NCI-H1417 (cell line): ENCODE data around the gene AKAP6.
A peak's percentile ranks its signal among the peaks of the same experiment; 100 is the strongest.

Experiments used
- DNase-seq, 3 experiments: peaks; one replicate each; lab custom pipeline; 2025; lab: John Stamatoyannopoulos, UW

The AKAP6 gene

DNA sequence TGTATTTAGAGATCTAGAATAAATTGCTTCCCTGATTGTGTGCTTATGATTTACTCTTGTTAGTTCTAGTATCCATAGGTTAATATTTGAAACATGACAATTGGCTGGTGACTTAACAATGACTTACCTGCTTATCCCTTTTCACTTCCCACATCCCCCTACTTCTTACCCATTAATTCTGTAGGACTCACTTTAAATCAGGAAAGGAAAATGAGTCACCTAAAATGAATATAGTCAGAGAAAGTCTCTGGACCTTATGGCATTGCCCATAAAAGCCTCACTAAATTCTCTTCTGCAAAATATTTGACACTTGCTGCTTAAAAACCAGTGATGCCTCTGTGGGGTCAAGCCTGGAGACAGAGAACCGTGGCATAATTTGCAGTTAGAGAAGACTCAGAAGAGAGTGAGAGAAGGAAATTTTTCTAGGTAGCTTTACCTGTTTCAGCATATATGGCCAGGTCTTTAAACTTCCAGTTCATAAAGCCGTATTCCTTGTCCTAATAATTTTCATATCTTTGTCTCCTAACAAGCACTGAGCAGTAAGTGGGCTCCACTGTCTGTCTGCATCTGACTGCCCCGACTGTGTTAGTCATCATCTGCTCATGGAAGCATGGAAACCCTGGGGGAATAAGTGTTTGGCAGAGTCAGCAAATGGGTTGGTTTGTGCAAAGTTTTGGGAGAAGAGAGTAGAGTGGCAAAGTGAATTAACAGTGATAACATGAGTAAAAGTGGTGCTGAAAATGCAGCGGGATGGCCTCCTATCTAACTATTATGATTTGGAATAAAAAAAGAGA is 294.4 kb downstream of the AKAP6 start:
- DNase-seq: no peak

GRCh38 chr14:32625211-32625610 is 296.1 kb downstream of the AKAP6 start:
- peak in 2 of 3 experiments; percentile 21 to 35 for DNase-seq

GRCh38 chr14:32627545-32628298 is 298.6 kb downstream of the AKAP6 start:
- peak in 2 of 3 experiments; percentile 15 to 76 for DNase-seq

DNA sequence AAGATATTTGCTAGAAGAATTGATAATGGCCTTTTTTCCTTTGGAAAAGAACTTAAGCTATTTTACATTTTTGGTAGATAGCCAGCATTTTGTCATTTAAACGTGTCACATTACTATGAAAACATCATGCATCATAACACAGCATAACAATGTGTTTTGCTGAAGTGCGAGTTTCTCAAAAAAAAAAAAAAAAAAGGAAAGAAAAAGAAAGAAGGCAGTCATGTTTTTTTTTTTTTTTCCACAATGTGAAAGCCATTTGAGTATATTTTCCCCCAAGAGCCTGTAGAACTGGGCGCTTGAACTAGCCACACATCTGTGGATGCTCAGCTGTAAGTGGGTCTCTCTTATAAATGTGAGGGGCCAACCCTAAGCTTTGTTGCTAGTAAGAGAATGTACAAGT is 300.1 kb downstream of the AKAP6 start:
- no peak for DNase-seq

GRCh38 chr14:32630701-32631100 is 301.6 kb downstream of the AKAP6 start:
- no peak for DNase-seq

DNA sequence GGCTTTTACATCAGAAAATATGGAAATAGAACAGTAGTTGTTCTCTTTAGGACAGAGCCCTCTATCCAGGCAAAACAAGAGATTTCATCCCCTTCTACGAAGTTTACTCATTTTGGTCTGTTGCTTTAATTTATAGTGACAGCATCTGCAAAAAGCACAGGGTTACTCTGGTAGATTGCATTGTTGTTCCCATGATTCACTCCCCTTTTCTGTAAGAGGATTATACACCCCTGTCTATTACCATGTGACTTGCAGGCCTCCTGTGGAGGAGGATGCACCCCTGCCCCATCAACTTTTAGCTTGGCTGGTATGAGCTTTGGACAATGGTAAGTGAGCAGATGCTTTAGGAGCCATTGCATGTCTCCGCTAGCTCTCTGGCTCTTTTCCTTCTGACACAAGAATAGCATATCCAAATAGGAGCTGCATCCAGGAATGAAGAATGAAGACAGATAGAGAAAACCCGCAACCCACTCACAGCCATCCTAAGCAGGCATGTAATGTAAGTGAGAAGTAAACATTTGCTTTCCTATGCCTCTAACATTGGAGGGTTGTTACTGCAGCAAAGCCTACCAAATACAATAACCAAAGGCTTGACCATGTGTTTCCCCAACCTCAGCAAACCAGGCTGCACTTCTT is 304.2 kb downstream of the AKAP6 start:
- no peak for DNase-seq

GRCh38 chr14:32633930-32634329 is 304.8 kb downstream of the AKAP6 start:
- DNase-seq: no peak

DNA sequence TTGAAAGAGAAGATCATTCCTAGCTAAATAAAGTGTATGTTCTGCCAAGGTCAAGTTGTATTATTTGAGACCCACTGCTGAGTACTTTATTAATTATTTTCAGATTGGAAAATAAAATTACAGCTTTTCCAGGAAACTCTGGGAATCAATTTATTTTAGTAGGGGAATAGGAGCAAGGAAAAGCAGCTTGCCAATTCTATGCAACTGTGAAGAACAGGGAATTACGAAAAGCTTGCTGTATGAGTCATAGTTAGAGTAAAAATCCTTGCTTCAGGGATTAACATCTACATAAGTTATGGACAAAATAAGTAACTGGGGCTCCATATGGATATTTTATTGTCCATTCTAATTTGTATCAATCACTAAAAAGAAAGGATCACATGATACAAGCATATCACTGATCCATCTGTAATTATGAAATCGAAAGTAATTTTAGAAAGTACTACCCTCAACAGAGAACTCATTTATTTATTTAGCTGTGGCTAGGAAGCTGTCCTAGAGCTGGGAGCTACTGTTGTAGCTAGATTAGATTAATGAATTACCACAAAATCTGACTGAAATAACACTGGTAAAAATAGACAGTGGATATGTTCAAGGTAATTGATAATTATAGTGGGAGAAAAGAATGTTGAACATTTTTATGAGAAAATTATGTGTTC is 306.1 kb downstream of the AKAP6 start:
- DNase-seq: no peak

DNA sequence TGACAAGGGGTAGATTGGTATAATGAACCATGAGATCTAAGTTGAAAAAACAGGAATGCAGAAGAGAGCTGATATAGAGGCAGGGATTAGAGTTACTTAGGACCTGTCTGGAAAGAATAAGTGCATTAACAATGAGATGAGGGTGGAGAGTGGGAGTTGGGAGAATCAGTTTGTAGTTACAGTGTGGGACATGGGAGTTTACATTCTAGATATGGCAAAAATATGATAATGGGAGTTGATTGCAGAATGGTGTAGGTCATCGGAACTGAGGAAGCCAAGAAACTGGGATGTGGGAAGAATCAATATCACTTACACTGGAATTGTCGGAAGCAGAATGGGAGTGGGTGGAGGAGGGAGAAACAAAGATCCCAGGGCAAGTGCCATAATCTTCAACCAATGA is 308.5 kb downstream of the AKAP6 start:
- DNase-seq: no peak

DNA sequence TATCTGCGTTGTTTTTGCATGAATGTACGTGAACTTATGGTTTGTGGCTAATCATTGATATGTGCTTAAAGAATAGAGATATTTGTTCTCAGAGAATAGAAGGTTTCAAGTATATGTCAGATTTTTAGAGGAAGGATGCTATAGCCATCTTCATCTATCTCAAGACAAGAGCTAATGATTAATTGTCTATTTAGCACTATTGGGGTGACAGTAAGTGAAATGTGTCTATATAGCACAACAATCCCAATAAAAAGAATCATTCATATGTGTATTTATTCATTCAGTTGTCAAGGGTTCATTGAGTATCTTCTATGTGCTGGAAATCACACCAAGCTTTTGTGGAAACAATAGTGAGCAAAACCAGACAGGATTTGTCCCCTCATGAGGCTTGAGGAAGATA is 310.1 kb downstream of the AKAP6 start:
- no peak for DNase-seq

- DNase-seq: no peak
Observed at GRCh38 chr14:32645551-32645950, 316.5 kb downstream of the AKAP6 start.

- DNase-seq: peak in 1 of 3 experiments; percentile 19
Observed at GRCh38 chr14:32648434-32648833, 319.3 kb downstream of the AKAP6 start.

GRCh38 chr14:32650030-32650429 is 320.9 kb downstream of the AKAP6 start:
- no peak for DNase-seq

DNA sequence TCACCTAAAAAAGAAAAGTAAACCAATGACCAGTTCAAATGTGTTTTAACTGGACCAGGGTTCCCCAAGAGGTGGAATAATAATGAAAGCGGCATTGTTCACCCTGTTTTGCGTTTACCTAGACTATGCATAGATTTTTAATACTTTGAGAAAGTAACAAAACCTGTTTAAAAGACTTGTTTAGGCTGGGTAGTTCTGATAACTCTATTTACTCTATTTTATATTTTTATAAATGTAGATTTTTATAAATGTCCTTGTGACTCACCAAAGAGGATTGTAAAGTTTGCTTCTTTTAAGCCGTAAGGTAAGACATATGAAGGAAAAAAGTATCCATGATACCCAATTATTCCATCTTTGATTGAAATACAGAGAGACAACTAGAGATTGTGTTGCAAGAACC is 321.6 kb downstream of the AKAP6 start:
- no peak for DNase-seq

DNA sequence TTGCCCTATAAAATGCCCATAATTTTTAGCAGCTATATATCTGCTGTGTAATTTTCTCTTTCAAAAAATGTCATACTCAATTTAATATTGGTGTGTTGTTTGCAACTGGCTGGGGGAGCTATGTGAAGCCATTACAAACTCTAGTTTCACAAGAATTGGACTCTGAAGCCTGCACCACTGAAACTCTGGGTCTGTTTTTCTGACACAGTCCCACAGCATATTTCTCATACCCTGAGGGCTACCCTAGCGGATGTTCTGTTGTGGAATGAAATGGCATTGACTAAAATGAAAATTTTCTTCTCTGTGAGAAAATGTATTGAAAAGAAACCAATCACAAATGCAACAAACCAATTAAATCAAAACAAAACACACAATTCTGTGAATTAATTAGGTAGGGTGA is 325.0 kb downstream of the AKAP6 start:
- DNase-seq: no peak

DNA sequence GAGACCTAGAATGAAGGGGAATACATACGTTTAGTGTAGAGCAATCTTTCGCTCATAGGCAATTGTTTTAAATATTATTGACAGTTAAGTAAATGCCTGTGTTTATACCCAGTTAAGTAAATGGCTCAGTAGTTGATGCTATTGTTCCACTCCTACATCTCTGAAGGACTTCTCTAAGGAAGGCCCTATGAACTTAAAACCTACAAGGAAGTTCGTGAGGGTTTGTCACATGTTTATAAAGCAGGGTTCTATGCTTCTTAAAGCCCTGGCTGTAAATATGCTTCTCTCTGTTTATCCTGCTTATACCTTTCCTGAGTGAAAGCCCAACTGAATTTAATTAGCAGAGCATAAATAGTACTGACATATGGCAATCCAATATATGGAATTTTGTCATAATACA is 327.5 kb downstream of the AKAP6 start:
- no peak for DNase-seq

DNA sequence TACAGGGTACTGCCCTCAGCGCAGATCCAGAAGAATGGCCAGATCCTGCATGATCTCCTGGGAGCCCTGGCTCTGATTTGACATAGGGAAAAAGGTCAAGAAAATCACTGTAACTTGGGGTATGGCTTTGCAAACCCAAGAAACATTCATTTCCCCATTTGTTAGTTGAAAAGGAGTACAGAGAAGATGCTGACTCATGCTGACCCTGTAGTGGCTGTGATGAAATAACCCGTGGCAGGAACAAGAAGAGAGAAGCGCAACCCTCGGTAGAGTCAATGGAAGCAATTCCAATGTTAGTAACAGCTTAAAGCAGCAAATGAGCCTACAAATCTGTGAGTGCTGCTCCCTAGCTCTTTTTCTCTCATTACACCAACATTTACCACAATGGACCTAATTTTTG is 328.0 kb downstream of the AKAP6 start:
- DNase-seq: no peak

GRCh38 chr14:32661216-32661615 is 332.1 kb downstream of the AKAP6 start:
- DNase-seq: no peak

DNA sequence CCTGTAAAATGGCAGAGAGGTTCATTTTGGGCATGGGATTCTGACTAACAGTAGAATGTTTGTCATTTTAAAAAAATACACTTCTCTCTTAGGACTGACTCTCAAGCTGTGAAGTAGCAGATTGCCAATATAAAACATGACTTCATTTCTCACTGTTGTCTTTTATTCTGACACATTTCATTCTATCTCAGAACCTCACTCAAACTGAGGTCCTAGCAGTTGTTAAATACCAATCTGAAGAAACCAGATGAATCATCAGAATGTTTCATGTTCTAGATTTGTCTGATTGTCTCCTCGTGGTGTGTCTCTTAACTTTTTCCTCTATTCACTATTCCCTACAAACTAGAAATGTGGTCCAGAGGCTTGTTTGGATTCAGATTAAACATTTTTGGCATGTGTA is 333.1 kb downstream of the AKAP6 start:
- DNase-seq: no peak

DNA sequence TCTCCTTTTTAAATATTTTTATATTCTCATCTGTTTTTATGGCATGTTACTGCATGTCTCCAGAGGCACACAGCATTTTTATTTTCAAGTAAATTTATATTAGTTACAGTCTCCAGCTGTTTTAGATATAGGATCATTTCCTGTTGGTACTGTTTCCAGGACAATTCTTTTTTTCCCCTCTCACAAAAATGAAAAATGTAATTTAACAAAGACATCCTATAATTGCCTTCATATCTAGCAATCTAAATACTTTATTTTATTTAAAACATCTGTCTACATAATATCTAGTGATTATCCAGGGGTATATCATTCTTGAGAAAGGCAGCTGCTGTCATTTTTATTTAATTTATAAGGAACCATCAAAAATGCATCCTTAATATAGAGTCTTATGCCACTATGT is 337.2 kb downstream of the AKAP6 start:
- no peak for DNase-seq

- no peak for DNase-seq
Observed at GRCh38 chr14:32667287-32667686, 338.2 kb downstream of the AKAP6 start.

GRCh38 chr14:32667791-32668190 is 338.7 kb downstream of the AKAP6 start:
- no peak for DNase-seq
